Body of pancreas (tissue), 4 donors: ENCODE measurements around the gene PNP. TPM values are rescaled to one million over a fixed set of nuclear protein-coding genes. Genes with fewer than 3 reads are reported as not detected.

Experiments
- ATAC-seq: fragments of 150-250 bp; one replicate; pipeline ENCODE4 v1.9.1; 2016
- DNase-seq, 4 donors: peaks; one replicate each; pipeline ENCODE4 v3.0.0-alpha.2; 2019
- H3K27ac ChIP-seq, 4 donors: fragments of 200-600 bp; sonication (generic); 1 replicate in 3 of 4; 2 replicates in 1 of 4; pipeline versions ENCODE4 v1.5.1 to v1.6.1; 2016 to 2019; ENCODE audit warnings: mild to moderate bottlenecking in 1 of 4, mixed read lengths in 1 of 4, moderate library complexity in 1 of 4
- H3K27me3 ChIP-seq, 2 donors: fragments of 200-600 bp; sonication (generic); one replicate each; pipeline ENCODE4 v1.6.0; 2016; ENCODE audit warnings: mild to moderate bottlenecking in 1 of 2
- H3K36me3 ChIP-seq, 2 donors: fragments of 200-600 bp; sonication (generic); replicated peaks in 1 of 2; 2 replicates each; pipeline ENCODE4 v1.5.1; 2016; ENCODE audit warnings: low read depth in 2 of 2; ENCODE audit not compliant: insufficient read depth in 1 of 2
- H3K4me1 ChIP-seq: fragments of 200-600 bp; sonication (generic); one replicate; pipeline ENCODE4 v1.6.0; 2016
- H3K4me3 ChIP-seq, 2 donors: fragments of 200-600 bp; sonication (generic); 1 replicate in 1 of 2; 2 replicates in 1 of 2; pipeline ENCODE4 v1.5.1; 2016 to 2019
- H3K9me3 ChIP-seq, 3 donors: fragments of 200-600 bp; sonication (generic); 1 replicate in 2 of 3; 2 replicates in 1 of 3; pipeline ENCODE4 v1.5.1; 2016
- CTCF ChIP-seq, 7 experiments: fragments of 450-650 bp in 4 of 7; fragments of 200-600 bp in 3 of 7; sonication (generic) in 3 of 7; IDR thresholded peaks; one replicate each; pipeline ENCODE4 v1.5.1; 2016 to 2019; ENCODE audit warnings: antibody characterized with exemption in 7 of 7
- POLR2A ChIP-seq, 3 donors: fragments of 450-650 bp; IDR thresholded peaks; one replicate each; pipeline ENCODE4 v1.6.1; 2016; ENCODE audit warnings: antibody characterized with exemption in 3 of 3, mild to moderate bottlenecking in 2 of 3
- WGBS, 2 donors: methylation state at CpG; one replicate each; pipeline ENCODE4 v1.1.5; 2017; 5-methylcytosine and 5-hydroxymethylcytosine counted together
- intact Hi-C: fragments of 100-400 bp; cut with DNase I; formaldehyde crosslinking; loops from one replicate; pipeline ENCODE4 v1.15.1; 2023
- total RNA-seq, 2 donors: library from RNA; depleted of rRNA; stranded (reverse); fragments of >200 nt; gene quantifications; one replicate each; pipeline ENCODE4 v1.1.0, GENCODE V29; 2016

PNP gene
- total RNA-seq, 2 donors from 2014 or later: 20.4 to 24.9 TPM

- Histone ChIP-seq H3K27ac (no peak overlapping the region), H3K36me3 (no peaks in the 10 kb centered on the region), H3K4me1 (no peaks in the 10 kb centered on the region), H3K9me3 (no peaks in the 10 kb centered on the region), H3K4me3 (no peak overlapping the region), H3K27me3 (no peaks in the 10 kb centered on the region)
- ATAC-seq: no peak
- TF ChIP-seq POLR2A (IDR thresholded peaks at IDR 0.05) (no peak), CTCF (IDR thresholded peaks at IDR 0.05) (no peak)
- DNase-seq: no peak
- intact Hi-C loops: no loop called here
- 86 to 88% methylated on average over 8 of the region's 8 CpGs for WGBS, 2 donors
These were observed 39.2 kb downstream of the PNP start for GRCh38 chr14:20508367-20508766.

- 49 to 50% methylated on average over 7 of the region's 7 CpGs for WGBS, 2 donors
- no peaks in the 10 kb centered on the region for H3K27me3 ChIP-seq
- no peaks in the 10 kb centered on the region for H3K4me1 ChIP-seq
- intact Hi-C loops: no loop called here
- H3K4me3 ChIP-seq: no peak overlapping the region
- H3K27ac ChIP-seq: no peak overlapping the region
- DNase-seq (no peak), ATAC-seq (no peak)
- H3K36me3 ChIP-seq: no peaks in the 10 kb centered on the region
- no peaks in the 10 kb centered on the region for H3K9me3 ChIP-seq
- TF ChIP-seq CTCF (IDR thresholded peaks at IDR 0.05) (no peak), POLR2A (IDR thresholded peaks at IDR 0.05) (no peak)
These were observed 43.1 kb downstream of the PNP start for GRCh38 chr14:20512177-20512905.

- TF ChIP-seq POLR2A (IDR thresholded peaks at IDR 0.05) (no peak), CTCF (IDR thresholded peaks at IDR 0.05) (no peak)
- Histone ChIP-seq H3K36me3 (no peaks in the 10 kb centered on the region), H3K9me3 (no peaks in the 10 kb centered on the region), H3K27me3 (no peaks in the 10 kb centered on the region), H3K4me1 (no peaks in the 10 kb centered on the region), H3K4me3 (no peak overlapping the region), H3K27ac (no peak overlapping the region)
- no peak for ATAC-seq
- DNase-seq: no peak
- WGBS, 2 donors: 54 to 67% methylated on average over 4 of the region's 4 CpGs
- intact Hi-C loops: no loop called here
These were observed 46.6 kb downstream of the PNP start for GRCh38 chr14:20515846-20516245.

GRCh38 chr14:20516921-20517320 lies 47.7 kb downstream of the PNP start:
- TF ChIP-seq CTCF (IDR thresholded peaks at IDR 0.05) (no peak), POLR2A (IDR thresholded peaks at IDR 0.05) (no peak)
- Histone ChIP-seq H3K4me1 (no peaks in the 10 kb centered on the region), H3K27ac (no peak overlapping the region), H3K4me3 (no peak overlapping the region), H3K27me3 (no peaks in the 10 kb centered on the region), H3K36me3 (no peaks in the 10 kb centered on the region), H3K9me3 (no peaks in the 10 kb centered on the region)
- 60 to 66% methylated on average over 4 of the region's 4 CpGs for WGBS, 2 donors
- DNase-seq: no peak
- intact Hi-C loops: no loop called here
- no peak for ATAC-seq

GRCh38 chr14:20522332-20522731 lies 53.1 kb downstream of the PNP start:
- ATAC-seq: no peak
- TF ChIP-seq CTCF (IDR thresholded peaks at IDR 0.05) (no peak), POLR2A (IDR thresholded peaks at IDR 0.05) (no peak)
- 56 to 67% methylated on average over 1 of the region's 1 CpG for WGBS, 2 donors

More at GRCh38 chr14:20522332-20522731, 53.1 kb downstream of the PNP start:
- intact Hi-C loops: no loop called here
- Histone ChIP-seq H3K27me3 (no peaks in the 10 kb centered on the region), H3K9me3 (no peaks in the 10 kb centered on the region), H3K27ac (no peak overlapping the region), H3K4me3 (no peak overlapping the region), H3K4me1 (no peaks in the 10 kb centered on the region), H3K36me3 (no peaks in the 10 kb centered on the region)
- DNase-seq: no peak
